ENCODE results near the gene KRTAP5-8.

The KRTAP5-8 gene

DNA sequence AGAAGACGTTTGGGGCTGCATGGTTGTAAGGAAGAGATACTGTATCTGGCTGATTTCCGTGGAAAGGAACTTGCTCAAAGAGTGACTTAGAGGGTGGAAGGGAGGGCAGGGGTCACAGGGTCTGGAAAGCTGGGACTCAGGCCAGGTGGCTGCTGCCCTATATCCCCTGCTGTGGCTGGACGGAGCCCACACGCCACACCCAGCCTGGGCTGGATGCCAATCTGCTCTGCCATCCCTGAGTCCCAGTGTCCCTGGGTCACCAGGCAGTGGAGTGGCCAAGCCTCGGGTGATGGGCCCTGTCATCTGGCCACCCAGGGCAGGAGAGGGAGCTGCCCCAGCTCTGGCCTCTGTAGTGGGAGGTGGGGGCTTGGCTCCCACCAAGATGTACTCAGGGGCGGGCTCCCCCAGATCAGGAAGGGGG is 37.2 kb upstream of the KRTAP5-8 start:
- H3K27me3 ChIP-seq (ENCODE audit: low read depth), result no peaks in the 10 kb centered on the region
- H3K36me3 ChIP-seq (replicated peaks), result peaks cover 4% of the 10 kb centered on the region
- H3K9me3 ChIP-seq, result no peaks in the 10 kb centered on the region
- no peak overlapping the region for H3K4me3 ChIP-seq
- no peaks in the 10 kb centered on the region for H3K4me1 ChIP-seq
- no peak for DNase-seq (ENCODE audit: low spot score in 2 of 2)
- in situ Hi-C loops (cut with MboI; ENCODE audit: low sequenced_read_pairs), result no loop called here

- peaks cover 4% of the 10 kb centered on the region for H3K36me3 ChIP-seq (replicated peaks)
Observed at GRCh38 chr11:71501071-71501985, 36.5 kb upstream of the KRTAP5-8 start.

GRCh38 chr11:71502026-71502425 is 35.8 kb upstream of the KRTAP5-8 start:
- Histone ChIP-seq H3K9me3 (no peaks in the 10 kb centered on the region), H3K4me3 (no peak overlapping the region), H3K4me1 (no peaks in the 10 kb centered on the region), H3K36me3 (replicated peaks) (peaks cover 4% of the 10 kb centered on the region), H3K27me3 (ENCODE audit: low read depth) (no peaks in the 10 kb centered on the region)
- DNase-seq (ENCODE audit: low spot score in 2 of 2), result no peak
- in situ Hi-C loops (cut with MboI; ENCODE audit: low sequenced_read_pairs), result no loop called here

More at GRCh38 chr11:71501071-71501985, 36.5 kb upstream of the KRTAP5-8 start:
- Histone ChIP-seq H3K9me3 (no peaks in the 10 kb centered on the region), H3K4me3 (no peak overlapping the region), H3K4me1 (no peaks in the 10 kb centered on the region), H3K27me3 (ENCODE audit: low read depth) (no peaks in the 10 kb centered on the region)
- DNase-seq (ENCODE audit: low spot score in 2 of 2), result no peak
- in situ Hi-C loops (cut with MboI; ENCODE audit: low sequenced_read_pairs), result no loop called here

- H3K4me1 ChIP-seq, result no peaks in the 10 kb centered on the region
- DNase-seq (ENCODE audit: low spot score in 2 of 2), result no peak
- H3K36me3 ChIP-seq (replicated peaks), result peaks cover 4% of the 10 kb centered on the region
- H3K4me3 ChIP-seq, result no peak overlapping the region
- no peaks in the 10 kb centered on the region for H3K27me3 ChIP-seq (ENCODE audit: low read depth)
- no peaks in the 10 kb centered on the region for H3K9me3 ChIP-seq
- in situ Hi-C loops (cut with MboI; ENCODE audit: low sequenced_read_pairs), result no loop called here
Observed at GRCh38 chr11:71502871-71503435, 34.9 kb upstream of the KRTAP5-8 start.

GRCh38 chr11:71504531-71504930 is 33.3 kb upstream of the KRTAP5-8 start:
- Histone ChIP-seq H3K9me3 (no peaks in the 10 kb centered on the region), H3K27me3 (ENCODE audit: low read depth) (no peaks in the 10 kb centered on the region), H3K36me3 (replicated peaks) (no peaks in the 10 kb centered on the region; the same call in 1 of the 2 replicates), H3K4me1 (no peaks in the 10 kb centered on the region), H3K4me3 (no peak overlapping the region)
- in situ Hi-C loops (cut with MboI; ENCODE audit: low sequenced_read_pairs), result no loop called here
- DNase-seq (ENCODE audit: low spot score in 2 of 2), result no peak

DNA sequence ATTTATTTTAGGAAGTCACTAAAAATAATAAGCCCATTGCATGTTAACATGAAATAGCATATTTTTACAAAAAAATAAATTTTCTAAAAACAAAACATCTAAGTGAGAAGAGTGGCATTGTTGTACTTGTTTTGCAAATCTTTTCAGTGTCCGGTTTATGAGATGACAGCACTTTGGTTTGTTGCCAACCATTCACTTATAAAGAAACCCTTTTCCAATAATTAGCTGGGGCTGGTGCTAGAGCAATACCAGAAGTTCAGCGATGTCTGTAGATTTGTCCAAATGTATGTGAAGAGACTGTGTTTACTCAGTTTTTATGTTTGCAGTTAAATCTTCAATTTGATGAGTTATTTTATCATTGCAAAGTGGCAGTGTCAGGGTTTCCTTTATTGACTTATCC is 32.8 kb upstream of the KRTAP5-8 start:
- H3K9me3 ChIP-seq, result no peaks in the 10 kb centered on the region
- no peaks in the 10 kb centered on the region for H3K4me1 ChIP-seq
- no peak for DNase-seq (ENCODE audit: low spot score in 2 of 2)
- no peak overlapping the region for H3K4me3 ChIP-seq
- H3K27me3 ChIP-seq (ENCODE audit: low read depth), result no peaks in the 10 kb centered on the region
- in situ Hi-C loops (cut with MboI; ENCODE audit: low sequenced_read_pairs), result no loop called here
- no peaks in the 10 kb centered on the region; the same call in 1 of the 2 replicates for H3K36me3 ChIP-seq (replicated peaks)

DNA sequence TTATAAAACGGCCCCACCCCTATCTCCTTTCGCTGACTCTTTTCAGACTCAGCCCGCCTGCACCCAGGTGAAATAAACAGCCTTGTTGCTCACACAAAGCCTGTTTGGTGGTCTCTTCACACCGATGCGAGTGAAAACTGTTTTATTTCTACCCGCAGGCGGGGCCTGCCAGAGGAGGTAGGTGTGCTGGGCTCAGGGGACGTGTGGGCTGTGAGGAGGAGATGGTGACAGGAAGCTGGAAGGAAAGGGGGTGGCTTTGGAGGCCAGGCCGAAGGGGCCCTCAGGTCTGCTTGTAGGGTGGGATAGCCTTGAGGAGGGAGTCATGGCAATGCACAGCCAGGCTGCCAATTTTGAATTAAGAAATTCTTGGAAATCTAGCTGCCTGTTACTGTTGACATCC is 32.0 kb upstream of the KRTAP5-8 start:
- Histone ChIP-seq H3K4me3 (no peak overlapping the region), H3K4me1 (no peaks in the 10 kb centered on the region), H3K9me3 (no peaks in the 10 kb centered on the region), H3K27me3 (ENCODE audit: low read depth) (no peaks in the 10 kb centered on the region), H3K36me3 (replicated peaks) (no peaks in the 10 kb centered on the region)
- DNase-seq (ENCODE audit: low spot score in 2 of 2), result no peak
- in situ Hi-C loops (cut with MboI; ENCODE audit: low sequenced_read_pairs), result no loop called here

GRCh38 chr11:71507102-71507501 is 30.7 kb upstream of the KRTAP5-8 start:
- Histone ChIP-seq H3K36me3 (replicated peaks) (no peaks in the 10 kb centered on the region), H3K27me3 (ENCODE audit: low read depth) (no peaks in the 10 kb centered on the region), H3K4me1 (no peaks in the 10 kb centered on the region), H3K9me3 (no peaks in the 10 kb centered on the region), H3K4me3 (no peak overlapping the region)
- no peak for DNase-seq (ENCODE audit: low spot score in 2 of 2)
- in situ Hi-C loops (cut with MboI; ENCODE audit: low sequenced_read_pairs), result no loop called here

DNA sequence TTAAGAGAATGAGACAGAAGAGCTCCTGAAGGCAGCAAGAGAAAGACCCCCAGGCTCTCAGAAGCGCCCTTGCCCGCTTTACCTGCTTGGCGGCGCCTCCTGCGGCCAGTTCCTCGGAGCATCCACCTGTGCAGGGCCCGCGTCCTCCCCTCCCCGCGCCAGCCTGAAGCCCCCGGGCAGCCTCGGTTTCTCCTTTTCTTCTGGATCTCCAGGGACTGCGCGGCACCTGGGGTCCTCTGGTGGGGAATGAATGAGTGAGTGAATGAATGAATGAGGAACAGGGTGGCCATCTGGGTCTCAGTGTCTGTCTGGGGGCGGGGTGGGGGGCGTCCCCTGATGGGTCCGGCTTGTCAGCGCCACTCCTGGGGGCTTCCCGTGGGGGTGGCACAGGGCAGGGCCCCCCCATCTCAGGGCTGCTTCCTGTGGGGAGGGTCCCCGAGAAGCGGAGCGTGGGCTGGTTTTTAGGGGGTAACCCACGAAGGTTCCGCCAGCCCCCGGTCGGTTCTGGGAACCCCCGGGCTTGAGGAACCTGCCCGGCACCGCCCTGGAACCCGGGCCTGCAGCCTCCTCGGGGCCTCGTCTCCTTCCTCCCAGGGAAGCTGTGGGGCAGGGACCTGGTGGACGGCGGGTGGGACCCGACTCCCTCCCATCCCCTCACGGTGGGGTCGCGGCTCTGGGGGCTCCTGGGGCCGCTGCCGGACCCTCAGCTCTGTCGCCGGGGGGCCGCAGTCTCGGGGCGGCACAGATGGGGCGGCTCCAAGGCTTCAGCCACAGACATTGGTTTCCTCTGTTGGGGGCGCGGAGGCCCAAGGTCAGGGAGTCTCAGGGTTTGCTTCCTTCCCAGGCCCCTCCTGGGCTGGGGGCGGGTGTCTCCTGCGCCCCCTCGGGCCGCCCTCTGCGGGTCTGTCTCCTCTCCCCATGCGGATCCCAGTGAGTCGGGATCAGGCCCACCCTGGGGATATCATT is 19.0 kb upstream of the KRTAP5-8 start:
- no peak for DNase-seq (ENCODE audit: low spot score in 2 of 2)
- Histone ChIP-seq H3K36me3 (replicated peaks) (no peaks in the 10 kb centered on the region), H3K27me3 (ENCODE audit: low read depth) (no peaks in the 10 kb centered on the region), H3K4me1 (no peaks in the 10 kb centered on the region), H3K4me3 (no peak overlapping the region), H3K9me3 (no peaks in the 10 kb centered on the region)
- in situ Hi-C loops (cut with MboI; ENCODE audit: low sequenced_read_pairs), result no loop called here

DNA sequence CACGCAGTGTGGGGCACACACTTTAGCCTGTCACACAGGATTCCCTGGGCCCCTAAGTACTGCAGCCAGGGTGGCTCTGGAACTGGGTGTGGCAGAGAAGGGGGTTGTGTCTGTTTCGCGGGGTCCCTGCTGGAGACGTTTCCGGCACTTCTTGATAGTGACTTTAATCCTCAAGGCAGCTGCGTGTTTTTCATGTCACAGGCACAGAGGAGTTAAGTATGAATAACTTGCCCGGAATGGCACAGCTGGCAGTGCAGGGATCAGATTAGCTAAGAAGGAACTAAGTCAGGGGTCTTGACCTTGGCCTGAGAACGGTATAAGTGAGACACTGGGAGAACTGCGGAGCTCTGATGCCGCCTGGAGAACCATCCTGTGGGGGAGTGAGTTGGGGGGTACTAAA is 18.3 kb upstream of the KRTAP5-8 start:
- no peak for DNase-seq (ENCODE audit: low spot score in 2 of 2)
- Histone ChIP-seq H3K9me3 (no peaks in the 10 kb centered on the region), H3K4me1 (no peaks in the 10 kb centered on the region), H3K27me3 (ENCODE audit: low read depth) (no peaks in the 10 kb centered on the region), H3K4me3 (no peak overlapping the region), H3K36me3 (replicated peaks) (no peaks in the 10 kb centered on the region)
- in situ Hi-C loops (cut with MboI; ENCODE audit: low sequenced_read_pairs), result no loop called here

- Histone ChIP-seq H3K9me3 (no peaks in the 10 kb centered on the region), H3K4me1 (no peaks in the 10 kb centered on the region), H3K4me3 (no peak overlapping the region), H3K36me3 (replicated peaks) (no peaks in the 10 kb centered on the region), H3K27me3 (ENCODE audit: low read depth) (no peaks in the 10 kb centered on the region)
- no peak for DNase-seq (ENCODE audit: low spot score in 2 of 2)
- in situ Hi-C loops (cut with MboI; ENCODE audit: low sequenced_read_pairs), result no loop called here
Observed at GRCh38 chr11:71525188-71525937, 12.5 kb upstream of the KRTAP5-8 start.

GRCh38 chr11:71525938-71526495 is 11.8 kb upstream of the KRTAP5-8 start:
- in situ Hi-C loops (cut with MboI; ENCODE audit: low sequenced_read_pairs), result no loop called here
- no peak overlapping the region for H3K4me3 ChIP-seq
- no peaks in the 10 kb centered on the region for H3K36me3 ChIP-seq (replicated peaks)
- no peaks in the 10 kb centered on the region for H3K4me1 ChIP-seq
- H3K9me3 ChIP-seq, result no peaks in the 10 kb centered on the region
- no peak for DNase-seq (ENCODE audit: low spot score in 2 of 2)
- H3K27me3 ChIP-seq (ENCODE audit: low read depth), result no peaks in the 10 kb centered on the region
